Mucosa of rectum (tissue), 2 donors: Measurements from ENCODE around the gene TTLL10.

Source experiments
- H3K27ac ChIP-seq, 2 donors: one replicate each; pipeline ENCODE4 v1.7.0; 2013; ENCODE audit warnings: inconsistent platforms in 2 of 2, low read depth in 2 of 2, low read length in 2 of 2
- H3K27me3 ChIP-seq, 2 donors: one replicate each; pipeline ENCODE4 v1.7.0; 2013; ENCODE audit warnings: low read length in 2 of 2; ENCODE audit not compliant: control insufficient read depth in 2 of 2, insufficient read depth in 2 of 2
- H3K36me3 ChIP-seq, 2 donors: one replicate each; pipeline ENCODE4 v1.7.0; 2013; ENCODE audit warnings: low read length in 2 of 2; ENCODE audit not compliant: control insufficient read depth in 2 of 2, insufficient read depth in 2 of 2
- H3K4me1 ChIP-seq, 2 donors: one replicate each; pipeline ENCODE4 v1.7.0; 2013; ENCODE audit warnings: low read length in 2 of 2, mild to moderate bottlenecking in 1 of 2; ENCODE audit not compliant: control insufficient read depth in 2 of 2, insufficient read depth in 2 of 2
- H3K4me3 ChIP-seq, 2 donors: one replicate each; pipeline ENCODE4 v1.7.0; 2013; ENCODE audit warnings: low read length in 2 of 2
- H3K9ac ChIP-seq, 2 donors: one replicate each; pipeline ENCODE4 v1.7.0; 2013; ENCODE audit warnings: low read length in 2 of 2, low read depth in 1 of 2, mild to moderate bottlenecking in 1 of 2
- H3K9me3 ChIP-seq, 2 donors: one replicate each; pipeline ENCODE4 v1.7.0; 2013; ENCODE audit warnings: low read length in 2 of 2; ENCODE audit not compliant: control insufficient read depth in 2 of 2
- donor health status: healthy.
- donor health status: Normal muscosa, but diverticular disease.

Gene TTLL10

GRCh38 chr1:1157426-1157913, 16.2 kb upstream of the TTLL10 start:
- no peaks in the 10 kb centered on the region for H3K36me3 ChIP-seq
- H3K4me3 ChIP-seq: peak overlapping the region; percentile 72 to 78
- peak overlapping the region; percentile 96 to 99 for H3K9ac ChIP-seq
- peak overlapping the region; percentile 99 for H3K27ac ChIP-seq
- no peaks in the 10 kb centered on the region for H3K27me3 ChIP-seq
- no peaks in the 10 kb centered on the region for H3K9me3 ChIP-seq
- peaks cover 32 to 39% of the 10 kb centered on the region in 2 donors for H3K4me1 ChIP-seq

- peaks cover 32 to 39% of the 10 kb centered on the region in 2 donors for H3K4me1 ChIP-seq
- H3K4me3 ChIP-seq: peak overlapping the region; percentile 72 to 78
- H3K27ac ChIP-seq: peak overlapping the region; percentile 99
- H3K9ac ChIP-seq: peak overlapping the region; percentile 96 to 99
- no peaks in the 10 kb centered on the region for H3K9me3 ChIP-seq
- H3K27me3 ChIP-seq: no peaks in the 10 kb centered on the region
- H3K36me3 ChIP-seq: no peaks in the 10 kb centered on the region
Observed at GRCh38 chr1:1157914-1158710, 15.6 kb upstream of the TTLL10 start.

- Histone ChIP-seq H3K36me3 (no peaks in the 10 kb centered on the region), H3K4me1 (peaks cover 34 to 40% of the 10 kb centered on the region in 2 donors), H3K27ac (peak overlapping the region; percentile 99), H3K27me3 (no peaks in the 10 kb centered on the region), H3K9me3 (no peaks in the 10 kb centered on the region), H3K9ac (peak overlapping the region; percentile 61 to 99), H3K4me3 (peak overlapping the region; percentile 3 to 90)
Observed at GRCh38 chr1:1160281-1160930, 13.3 kb upstream of the TTLL10 start.

- Histone ChIP-seq H3K36me3 (no peaks in the 10 kb centered on the region), H3K27me3 (peaks cover 0 to 2% of the 10 kb centered on the region in 2 donors), H3K9ac (peak overlapping the region; percentile 24 to 99), H3K27ac (peak overlapping the region; percentile 99), H3K4me1 (peaks cover 37 to 47% of the 10 kb centered on the region in 2 donors), H3K4me3 (peak overlapping the region in 1 of 2 donors; percentile 90), H3K9me3 (no peaks in the 10 kb centered on the region)
Observed at GRCh38 chr1:1161078-1161682, 12.5 kb upstream of the TTLL10 start.

- H3K27me3 ChIP-seq: peaks cover 0 to 2% of the 10 kb centered on the region in 2 donors
- H3K9me3 ChIP-seq: no peaks in the 10 kb centered on the region
- H3K4me1 ChIP-seq: peaks cover 39 to 47% of the 10 kb centered on the region in 2 donors
- H3K27ac ChIP-seq: peak overlapping the region; percentile 99
- H3K4me3 ChIP-seq: peak overlapping the region; percentile 31 to 90
- peak overlapping the region; percentile 70 to 99 for H3K9ac ChIP-seq
- no peaks in the 10 kb centered on the region for H3K36me3 ChIP-seq
Observed at GRCh38 chr1:1161683-1162079, 12.0 kb upstream of the TTLL10 start.

- Histone ChIP-seq H3K36me3 (no peaks in the 10 kb centered on the region), H3K9me3 (no peaks in the 10 kb centered on the region), H3K27me3 (peaks cover 0 to 2% of the 10 kb centered on the region in 2 donors), H3K4me1 (peaks cover 42 to 53% of the 10 kb centered on the region in 2 donors), H3K4me3 (peak overlapping the region; percentile 82 to 90), H3K27ac (peak overlapping the region; percentile 99), H3K9ac (peak overlapping the region; percentile 92 to 99)
Observed at GRCh38 chr1:1162597-1163537, 10.8 kb upstream of the TTLL10 start.

- H3K4me3 ChIP-seq: peak overlapping the region; percentile 82 to 90
- H3K9ac ChIP-seq: peak overlapping the region; percentile 92 to 99
- H3K27ac ChIP-seq: peak overlapping the region; percentile 99
- H3K4me1 ChIP-seq: peaks cover 35 to 52% of the 10 kb centered on the region in 2 donors
- H3K36me3 ChIP-seq: no peaks in the 10 kb centered on the region
- peaks cover 0 to 2% of the 10 kb centered on the region in 2 donors for H3K27me3 ChIP-seq
- H3K9me3 ChIP-seq: no peaks in the 10 kb centered on the region
Observed at GRCh38 chr1:1163538-1164070, 10.1 kb upstream of the TTLL10 start.

- Histone ChIP-seq H3K27ac (peak overlapping the region; percentile 99), H3K4me3 (peak overlapping the region; percentile 82 to 90), H3K9me3 (no peaks in the 10 kb centered on the region), H3K27me3 (peaks cover 0 to 2% of the 10 kb centered on the region in 2 donors), H3K4me1 (peaks cover 28 to 48% of the 10 kb centered on the region in 2 donors), H3K9ac (peak overlapping the region; percentile 92 to 99), H3K36me3 (no peaks in the 10 kb centered on the region)
Observed at GRCh38 chr1:1164361-1164700, 9.3 kb upstream of the TTLL10 start.
